ENCODE measurements around the gene MRPL20.

DNA sequence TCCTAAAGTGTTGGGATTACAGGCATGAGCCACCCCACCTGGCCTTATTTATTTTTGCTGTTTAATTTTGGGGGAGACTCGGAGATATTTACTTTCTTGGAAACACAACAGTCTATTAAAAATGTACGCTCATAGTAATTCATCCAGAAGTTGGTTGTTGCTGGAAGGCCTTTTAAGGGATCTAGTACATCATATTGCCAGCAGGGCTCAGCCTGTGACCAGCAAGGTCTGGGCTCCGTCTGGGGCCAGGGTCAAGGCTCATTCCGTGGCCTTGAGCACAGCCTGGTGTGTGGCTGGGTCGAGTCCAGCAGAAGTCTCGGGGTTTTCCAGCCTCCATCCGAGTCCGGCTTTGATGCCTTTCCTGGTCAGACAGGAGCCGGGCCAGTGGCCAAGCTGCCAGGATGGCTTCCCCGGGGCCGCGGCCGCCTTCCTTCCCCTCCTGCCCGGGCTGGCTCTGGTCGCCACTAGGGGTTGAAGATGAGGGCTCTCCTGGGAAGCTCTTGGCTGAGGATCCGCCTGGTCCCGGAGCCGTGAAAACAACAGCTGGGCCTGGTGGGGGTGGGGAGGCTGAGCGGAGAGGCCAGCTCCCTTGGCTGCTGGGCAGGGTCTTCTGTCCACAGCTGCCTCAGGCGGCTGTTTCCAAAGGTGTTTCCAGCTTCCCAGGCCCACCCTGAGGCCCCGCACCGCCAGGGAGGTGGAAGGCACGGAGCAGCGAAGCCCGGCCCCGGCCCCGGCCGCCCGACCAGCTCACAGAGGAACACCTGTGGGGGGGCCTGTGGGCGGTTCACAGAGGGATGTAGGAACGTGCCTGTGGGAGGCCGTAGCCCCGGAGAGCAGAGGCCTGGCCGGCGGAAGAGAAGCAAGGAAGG is 23.3 kb upstream of the MRPL20 start:
- TF ChIP-seq, protein P1, sequence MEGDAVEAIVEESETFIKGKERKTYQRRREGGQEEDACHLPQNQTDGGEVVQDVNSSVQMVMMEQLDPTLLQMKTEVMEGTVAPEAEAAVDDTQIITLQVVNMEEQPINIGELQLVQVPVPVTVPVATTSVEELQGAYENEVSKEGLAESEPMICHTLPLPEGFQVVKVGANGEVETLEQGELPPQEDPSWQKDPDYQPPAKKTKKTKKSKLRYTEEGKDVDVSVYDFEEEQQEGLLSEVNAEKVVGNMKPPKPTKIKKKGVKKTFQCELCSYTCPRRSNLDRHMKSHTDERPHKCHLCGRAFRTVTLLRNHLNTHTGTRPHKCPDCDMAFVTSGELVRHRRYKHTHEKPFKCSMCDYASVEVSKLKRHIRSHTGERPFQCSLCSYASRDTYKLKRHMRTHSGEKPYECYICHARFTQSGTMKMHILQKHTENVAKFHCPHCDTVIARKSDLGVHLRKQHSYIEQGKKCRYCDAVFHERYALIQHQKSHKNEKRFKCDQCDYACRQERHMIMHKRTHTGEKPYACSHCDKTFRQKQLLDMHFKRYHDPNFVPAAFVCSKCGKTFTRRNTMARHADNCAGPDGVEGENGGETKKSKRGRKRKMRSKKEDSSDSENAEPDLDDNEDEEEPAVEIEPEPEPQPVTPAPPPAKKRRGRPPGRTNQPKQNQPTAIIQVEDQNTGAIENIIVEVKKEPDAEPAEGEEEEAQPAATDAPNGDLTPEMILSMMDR (IDR thresholded peaks at IDR 0.05): no peak
- TF ChIP-seq POLR2A (IDR thresholded peaks at IDR 0.05): no peak
